Measurements from ENCODE around the gene CHAT.

- TF ChIP-seq CTCF (IDR thresholded peaks at IDR 0.05) (no peak), POLR2A (IDR thresholded peaks at IDR 0.05) (no peak)
Measured at GRCh38 chr10:49609283-49610113, 4.3 kb upstream of the CHAT start.

Measured in adrenal gland (tissue), 5 donors.